ENCODE measurements around the gene ADD2. TPM values are rescaled to one million over a fixed set of nuclear protein-coding genes. Genes with fewer than 3 reads are reported as not detected.

The ADD2 gene
- total RNA-seq, 2 experiments from 2014 or later, result 4.4 to 6.4 TPM

- Mint-ChIP-seq H3K4me3 (no peak overlapping the region), H3K4me1 (ENCODE audit: low read depth) (no peaks in the 10 kb centered on the region), H3K27me3 (no peaks in the 10 kb centered on the region), H3K27ac (no peak overlapping the region), H3K9me3 (no peaks in the 10 kb centered on the region), H3K36me3 (ENCODE audit: low read depth) (no peaks in the 10 kb centered on the region)
- intact Hi-C loops (cut with DNase I, micrococcal nuclease), result no loop called here
- no peak overlapping the region for H3K27ac ChIP-seq (ENCODE audit: low read depth in 1 of 2, low read length in 2 of 2)
- DNase-seq (no peak), ATAC-seq (ENCODE audit: poor library complexity) (no peak)
- no peak overlapping the region for H3K4me3 ChIP-seq (ENCODE audit: low read length)
- POLR2A ChIA-PET, result no interaction called here
- H3K27me3 ChIP-seq (ENCODE audit: control insufficient read depth in 1 of 2, insufficient read depth in 2 of 2, low read length in 2 of 2), result no peaks in the 10 kb centered on the region
- no peak for TF ChIP-seq CTCF (IDR thresholded peaks at IDR 0.05)
- H3K9me3 ChIP-seq (ENCODE audit: control insufficient read depth in 1 of 2, insufficient read depth in 1 of 2, low read length in 2 of 2), result no peaks in the 10 kb centered on the region
- no peaks in the 10 kb centered on the region for H3K4me1 ChIP-seq (ENCODE audit: insufficient read depth, low read length)
- no peaks in the 10 kb centered on the region for H3K36me3 ChIP-seq (ENCODE audit: insufficient read depth, low read length)
- CTCF ChIA-PET, result no interaction called here
These were observed 15.0 kb downstream of the ADD2 start for GRCh38 chr2:70753031-70753430.

- H3K4me1 Mint-ChIP-seq (ENCODE audit: low read depth), result no peaks in the 10 kb centered on the region
- Histone ChIP-seq H3K4me3 (ENCODE audit: low read length) (no peak overlapping the region), H3K27me3 (ENCODE audit: control insufficient read depth in 1 of 2, insufficient read depth in 2 of 2, low read length in 2 of 2) (no peaks in the 10 kb centered on the region), H3K27ac (ENCODE audit: low read depth in 1 of 2, low read length in 2 of 2) (no peak overlapping the region), H3K36me3 (ENCODE audit: insufficient read depth, low read length) (no peaks in the 10 kb centered on the region), H3K4me1 (ENCODE audit: insufficient read depth, low read length) (no peaks in the 10 kb centered on the region), H3K9me3 (ENCODE audit: control insufficient read depth in 1 of 2, insufficient read depth in 1 of 2, low read length in 2 of 2) (no peaks in the 10 kb centered on the region)
- no peaks in the 10 kb centered on the region for H3K9me3 Mint-ChIP-seq
- POLR2A ChIA-PET, result no interaction called here
- H3K27ac Mint-ChIP-seq, result no peak overlapping the region
- no peak overlapping the region for H3K4me3 Mint-ChIP-seq
- intact Hi-C loops (cut with DNase I, micrococcal nuclease), result no loop called here
- no peak for TF ChIP-seq CTCF (IDR thresholded peaks at IDR 0.05)
- ATAC-seq (ENCODE audit: poor library complexity), result no peak
- no peak for DNase-seq
- no peaks in the 10 kb centered on the region for H3K36me3 Mint-ChIP-seq (ENCODE audit: low read depth)
- no peaks in the 10 kb centered on the region for H3K27me3 Mint-ChIP-seq
- CTCF ChIA-PET, result no interaction called here
These were observed 15.6 kb downstream of the ADD2 start for GRCh38 chr2:70752396-70752795.

GRCh38 chr2:70751881-70752280 lies 16.1 kb downstream of the ADD2 start:
- Histone ChIP-seq H3K36me3 (ENCODE audit: insufficient read depth, low read length) (no peaks in the 10 kb centered on the region), H3K4me3 (ENCODE audit: low read length) (no peak overlapping the region), H3K4me1 (ENCODE audit: insufficient read depth, low read length) (no peaks in the 10 kb centered on the region), H3K27ac (ENCODE audit: low read depth in 1 of 2, low read length in 2 of 2) (no peak overlapping the region), H3K9me3 (ENCODE audit: control insufficient read depth in 1 of 2, insufficient read depth in 1 of 2, low read length in 2 of 2) (no peaks in the 10 kb centered on the region), H3K27me3 (ENCODE audit: control insufficient read depth in 1 of 2, insufficient read depth in 2 of 2, low read length in 2 of 2) (no peaks in the 10 kb centered on the region)
- intact Hi-C loops (cut with DNase I, micrococcal nuclease), result no loop called here
- ChIA-PET CTCF (no interaction called here), POLR2A (no interaction called here)
- Mint-ChIP-seq H3K27me3 (no peaks in the 10 kb centered on the region), H3K4me1 (ENCODE audit: low read depth) (no peaks in the 10 kb centered on the region), H3K36me3 (ENCODE audit: low read depth) (no peaks in the 10 kb centered on the region), H3K4me3 (no peak overlapping the region), H3K27ac (no peak overlapping the region), H3K9me3 (no peaks in the 10 kb centered on the region)
- no peak for ATAC-seq (ENCODE audit: poor library complexity)
- DNase-seq, result no peak
- TF ChIP-seq CTCF (IDR thresholded peaks at IDR 0.05), result no peak

Data from CD4-positive, alpha-beta T cell (primary cell).